Measurements from ENCODE around the gene CNOT1. TPM values are rescaled to one million over a fixed set of nuclear protein-coding genes. Genes with fewer than 3 reads are reported as not detected.
A peak's percentile ranks its signal among the peaks of the same experiment; 100 is the strongest.

Gene CNOT1
- total RNA-seq, 1 experiment from 2014 or later, result 135 TPM

GRCh38 chr16:58563235-58563634 lies 66.4 kb downstream of the CNOT1 start:
- Histone ChIP-seq H3K79me2 (ENCODE audit: low read length) (peaks cover 6% of the 10 kb centered on the region; the same call in 1 of the 2 replicates), H3K36me3 (ENCODE audit: low read depth, low read length) (peaks cover 26% of the 10 kb centered on the region), H3K9me2 (replicated peaks; ENCODE audit: low read length) (no peaks in the 10 kb centered on the region), H2AFZ (ENCODE audit: low read length) (no peak overlapping the region), H3K27ac (ENCODE audit: low read length) (no peak overlapping the region), H3F3A (ENCODE audit: low read length, unreplicated experiment) (no peaks in the 10 kb centered on the region), H3K27me3 (ENCODE audit: low read length) (no peaks in the 10 kb centered on the region), H3K9me3 (ENCODE audit: low read length) (no peaks in the 10 kb centered on the region), H3K4me1 (ENCODE audit: insufficient read depth, low read length) (peaks cover 12% of the 10 kb centered on the region), H3K9ac (ENCODE audit: low read length) (no peak overlapping the region), H4K20me1 (ENCODE audit: low read length) (0 out of 2 replicates have a peak, but pooled peaks cover 6% of the 10 kb centered on the region), H3K4me2 (ENCODE audit: low read length) (no peak overlapping the region), H3K4me3 (ENCODE audit: low read length) (no peak overlapping the region)
- ChIA-PET POLR2A (ENCODE audit: unreplicated experiment) (no interaction called here), CTCF (no interaction called here)
- ATAC-seq (peak; percentile 77), DNase-seq (peak; percentile 74)
- no TSS peak for BruUV-seq (replicated peaks)
- TF ChIP-seq CTCF (conservative IDR thresholded peaks at IDR 0.05; ENCODE audit: low read depth, low read length), result no peak
- TF ChIP-seq EZH2phosphoT487 (IDR thresholded peaks at IDR 0.05; ENCODE audit: borderline replicate concordance, low read length), result no peak
- TF ChIP-seq EZH2 (IDR thresholded peaks at IDR 0.05; ENCODE audit: low read length, unreplicated experiment), result no peak
- intact Hi-C loops (cut with micrococcal nuclease), result loop anchor here (5.0 kb wide), 1 partner anchor 36 kb away; no protein-coding TSS in a partner anchor

DNA sequence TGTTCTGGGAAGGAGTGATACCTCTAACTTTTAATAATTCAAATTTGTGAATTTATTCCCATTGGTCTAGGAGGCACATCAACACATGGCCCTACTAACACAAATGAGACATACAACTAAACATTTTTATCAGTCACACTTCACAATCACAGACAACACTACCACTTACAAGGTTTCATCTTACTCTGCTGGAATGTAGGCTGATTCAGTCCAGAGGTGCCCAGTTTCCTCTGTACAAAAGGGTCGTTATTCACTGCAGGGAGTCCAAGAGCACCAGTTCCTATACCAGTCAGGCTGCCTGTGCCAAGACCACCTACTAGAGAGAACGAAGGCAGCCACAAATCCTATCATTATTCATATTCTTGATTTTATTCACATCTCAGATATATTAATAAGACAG lies 72.9 kb downstream of the CNOT1 start:
- intact Hi-C loops (cut with micrococcal nuclease), result no loop called here
- no peak for ATAC-seq

More for the DNA sequence above, 72.9 kb downstream of the CNOT1 start:
- H3K9me2 ChIP-seq (replicated peaks; ENCODE audit: low read length), result no peaks in the 10 kb centered on the region
- no peak for DNase-seq
- POLR2A ChIA-PET (ENCODE audit: unreplicated experiment), result no interaction called here
- TF ChIP-seq EZH2phosphoT487 (IDR thresholded peaks at IDR 0.05; ENCODE audit: borderline replicate concordance, low read length) (no peak), CTCF (conservative IDR thresholded peaks at IDR 0.05; ENCODE audit: low read depth, low read length) (no peak), EZH2 (IDR thresholded peaks at IDR 0.05; ENCODE audit: low read length, unreplicated experiment) (no peak)
- no TSS peak for BruUV-seq (replicated peaks)
- no peak overlapping the region for H2AFZ ChIP-seq (ENCODE audit: low read length)
- H3K27me3 ChIP-seq (ENCODE audit: low read length), result no peaks in the 10 kb centered on the region
- CTCF ChIA-PET, result no interaction called here
- H3K27ac ChIP-seq (ENCODE audit: low read length), result no peak overlapping the region
- H3F3A ChIP-seq (ENCODE audit: low read length, unreplicated experiment), result no peaks in the 10 kb centered on the region
- H3K4me3 ChIP-seq (ENCODE audit: low read length), result no peak overlapping the region
- H3K79me2 ChIP-seq (ENCODE audit: low read length), result no peaks in the 10 kb centered on the region
- H3K9ac ChIP-seq (ENCODE audit: low read length), result no peak overlapping the region
- no peaks in the 10 kb centered on the region for H4K20me1 ChIP-seq (ENCODE audit: low read length)
- no peaks in the 10 kb centered on the region for H3K9me3 ChIP-seq (ENCODE audit: low read length)
- H3K36me3 ChIP-seq (ENCODE audit: low read depth, low read length), result peaks cover 60% of the 10 kb centered on the region
- no peak overlapping the region for H3K4me2 ChIP-seq (ENCODE audit: low read length)
- no peaks in the 10 kb centered on the region for H3K4me1 ChIP-seq (ENCODE audit: insufficient read depth, low read length)
